ENCODE measurements around the gene OPRL1.
A peak's percentile ranks its signal among the peaks of the same experiment; 100 is the strongest.

Gene OPRL1

DNA sequence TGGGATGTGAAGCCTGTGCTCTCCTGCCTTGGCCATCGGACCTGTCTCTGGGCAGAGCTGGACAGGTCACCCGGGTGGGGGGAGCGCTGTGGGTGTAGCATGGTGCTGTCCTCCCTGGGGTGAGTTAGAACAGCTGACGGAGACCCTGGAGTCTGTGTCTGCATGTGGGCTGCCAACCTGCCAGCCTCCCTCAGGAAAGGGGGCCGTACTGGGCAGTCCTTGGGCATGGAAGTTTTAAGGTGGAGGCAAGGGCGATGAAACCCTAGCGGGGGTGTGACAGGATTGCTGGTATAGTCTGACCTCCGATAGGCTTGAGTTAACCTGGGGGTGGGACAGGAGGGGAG lies 32.9 kb upstream of the OPRL1 start:
- Histone ChIP-seq H3K36me3 (ENCODE audit: control insufficient read depth in 2 of 2, insufficient read depth in 1 of 2, low read length in 2 of 2) (peaks cover 0 to 5% of the 10 kb centered on the region in 2 experiments; a peak in 1 of 3 replicates), H3K9me3 (ENCODE audit: control insufficient read depth, insufficient read depth, low read depth, low read length) (no peaks in the 10 kb centered on the region), H3K4me1 (ENCODE audit: control insufficient read depth, insufficient read depth, low read length) (peaks cover 6% of the 10 kb centered on the region), H3K27ac (ENCODE audit: extremely low read depth, low read depth, low read length) (no peak overlapping the region), H3K4me3 (ENCODE audit: low read depth, low read length) (no peak overlapping the region)
- CTCF ChIA-PET: interaction anchor here (0.5 kb wide), 2 partner anchors 33 to 847 kb away, joined by 3 read pairs; partner anchors contain the start of genes OPRL1 and RGS19
- TF ChIP-seq ZNF274 (IDR thresholded peaks at IDR 0.05; ENCODE audit: low read length) (no peak), ZNF274 (tag by site-specific recombination; IDR thresholded peaks at IDR 0.05; ENCODE audit: borderline replicate concordance) (no peak), GFI1B (tag by site-specific recombination; IDR thresholded peaks at IDR 0.05) (no peak), ZNF155 (tag by site-specific recombination; IDR thresholded peaks at IDR 0.05) (no peak), ZNF10 (tag by site-specific recombination; IDR thresholded peaks at IDR 0.05) (no peak), ZNF777 (tag by site-specific recombination; IDR thresholded peaks at IDR 0.05; ENCODE audit: borderline replicate concordance) (no peak), ZNF626 (tag by site-specific recombination; IDR thresholded peaks at IDR 0.05) (no peak), ZIC2 (tag by site-specific recombination; IDR thresholded peaks at IDR 0.05) (0 out of 2 replicates have a peak, but pooled peaks have one; percentile 0), ZNF561 (tag by site-specific recombination; IDR thresholded peaks at IDR 0.05; ENCODE audit: borderline replicate concordance) (no peak), ZBTB7A (tag by site-specific recombination; IDR thresholded peaks at IDR 0.05; ENCODE audit: low read depth) (no peak), ZNF354C (tag by site-specific recombination; IDR thresholded peaks at IDR 0.05; ENCODE audit: borderline replicate concordance, low read depth) (no peak), ZFHX2 (tag by site-specific recombination; conservative IDR thresholded peaks at IDR 0.05) (peak; percentile 8; the same call in 1 of the 2 replicates), ZNF146 (tag by site-specific recombination; IDR thresholded peaks at IDR 0.05) (no peak), ZNF530 (tag by site-specific recombination; IDR thresholded peaks at IDR 0.05; ENCODE audit: low read depth) (no peak), SP3 (tag by site-specific recombination; IDR thresholded peaks at IDR 0.05) (no peak), ZNF76 (tag by site-specific recombination; IDR thresholded peaks at IDR 0.05; ENCODE audit: borderline replicate concordance, low read depth) (no peak), ZNF211 (tag by site-specific recombination; IDR thresholded peaks at IDR 0.05; ENCODE audit: low read depth) (no peak)
- TF ChIP-seq, protein P1, sequence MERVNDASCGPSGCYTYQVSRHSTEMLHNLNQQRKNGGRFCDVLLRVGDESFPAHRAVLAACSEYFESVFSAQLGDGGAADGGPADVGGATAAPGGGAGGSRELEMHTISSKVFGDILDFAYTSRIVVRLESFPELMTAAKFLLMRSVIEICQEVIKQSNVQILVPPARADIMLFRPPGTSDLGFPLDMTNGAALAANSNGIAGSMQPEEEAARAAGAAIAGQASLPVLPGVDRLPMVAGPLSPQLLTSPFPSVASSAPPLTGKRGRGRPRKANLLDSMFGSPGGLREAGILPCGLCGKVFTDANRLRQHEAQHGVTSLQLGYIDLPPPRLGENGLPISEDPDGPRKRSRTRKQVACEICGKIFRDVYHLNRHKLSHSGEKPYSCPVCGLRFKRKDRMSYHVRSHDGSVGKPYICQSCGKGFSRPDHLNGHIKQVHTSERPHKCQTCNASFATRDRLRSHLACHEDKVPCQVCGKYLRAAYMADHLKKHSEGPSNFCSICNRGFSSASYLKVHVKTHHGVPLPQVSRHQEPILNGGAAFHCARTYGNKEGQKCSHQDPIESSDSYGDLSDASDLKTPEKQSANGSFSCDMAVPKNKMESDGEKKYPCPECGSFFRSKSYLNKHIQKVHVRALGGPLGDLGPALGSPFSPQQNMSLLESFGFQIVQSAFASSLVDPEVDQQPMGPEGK (tag by site-specific recombination; IDR thresholded peaks at IDR 0.05): 0 out of 2 replicates have a peak, but pooled peaks have one; percentile 24
- TF ChIP-seq, protein P2, sequence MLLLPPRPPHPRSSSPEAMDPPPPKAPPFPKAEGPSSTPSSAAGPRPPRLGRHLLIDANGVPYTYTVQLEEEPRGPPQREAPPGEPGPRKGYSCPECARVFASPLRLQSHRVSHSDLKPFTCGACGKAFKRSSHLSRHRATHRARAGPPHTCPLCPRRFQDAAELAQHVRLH (tag by site-specific recombination; IDR thresholded peaks at IDR 0.05): no peak
- POLR2A ChIA-PET: interaction anchor here (1.3 kb wide), 1 partner anchor 16 kb away, joined by 5 read pairs; the partner anchor contains the start of gene TCEA2

DNA sequence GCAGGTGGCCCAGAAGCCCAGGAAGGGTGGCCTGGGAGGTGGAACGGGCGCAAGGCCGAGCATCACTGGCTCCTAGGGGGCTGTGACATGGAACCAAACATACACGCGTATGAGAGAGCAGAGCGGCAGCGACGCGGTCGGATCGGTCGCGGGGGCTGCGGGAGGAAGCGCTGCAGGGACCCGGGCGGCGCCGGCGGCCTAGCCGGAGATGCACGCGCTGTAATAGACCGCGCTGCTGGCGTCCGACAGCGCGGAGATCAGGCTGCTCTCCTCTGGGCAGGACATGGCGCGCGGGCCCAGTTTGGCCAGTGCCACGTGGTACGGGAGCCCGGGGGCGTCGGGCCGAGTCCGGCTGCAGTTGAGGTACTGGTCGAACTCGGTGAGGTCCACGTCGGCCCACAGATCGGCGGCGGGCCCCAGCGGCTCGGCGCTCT lies 31.9 kb upstream of the OPRL1 start:
- H3K4me3 ChIP-seq (ENCODE audit: low read depth, low read length): no peak overlapping the region

More for the DNA sequence above, 31.9 kb upstream of the OPRL1 start:
- ChIA-PET CTCF (interaction anchor here (0.7 kb wide), 1 partner anchor 35 kb away, joined by 3 read pairs; no protein-coding TSS in a partner anchor), POLR2A (interaction anchor here (1.3 to 1.4 kb wide), 2 partner anchors 9 to 15 kb away, joined by 4 to 5 read pairs; partner anchors contain the start of gene TCEA2)
- Histone ChIP-seq H3K4me1 (ENCODE audit: control insufficient read depth, insufficient read depth, low read length) (peaks cover 6% of the 10 kb centered on the region), H3K27ac (ENCODE audit: extremely low read depth, low read depth, low read length) (no peak overlapping the region), H3K36me3 (ENCODE audit: control insufficient read depth in 2 of 2, insufficient read depth in 1 of 2, low read length in 2 of 2) (peaks cover 0 to 5% of the 10 kb centered on the region in 2 experiments; a peak in 1 of 3 replicates), H3K9me3 (ENCODE audit: control insufficient read depth, insufficient read depth, low read depth, low read length) (no peaks in the 10 kb centered on the region)
- TF ChIP-seq ZBTB8A (tag by site-specific recombination; IDR thresholded peaks at IDR 0.05): 0 out of 2 replicates have a peak, but pooled peaks have one; percentile 22
- no peak for TF ChIP-seq ZNF391 (tag by site-specific recombination; IDR thresholded peaks at IDR 0.05; ENCODE audit: borderline replicate concordance, low read depth)

Data from HEK293 (cell line).